OCI-LY3 (cell line): ENCODE results near the gene OPRL1.

Experiments
- CTCF ChIP-seq: fragments of 200-600, 300-600 bp; sonication (generic); IDR thresholded peaks from 2 replicates; pipeline ENCODE4 v1.5.1; 2014; ENCODE audit warnings: antibody characterized with exemption, low read length, low read depth
- EZH2phosphoT487 ChIP-seq: fragments of 200-600 bp; shearing (Covaris generic); IDR thresholded peaks from 2 replicates; pipeline ENCODE4 v1.6.1; 2018; ENCODE audit warnings: antibody characterized with exemption, mixed run types, low read depth

GRCh38 chr20:64063389-64064144 lies 16.3 kb upstream of the OPRL1 start:
- no peak for TF ChIP-seq CTCF
- no peak for TF ChIP-seq EZH2phosphoT487
